Esophagus muscularis mucosa (tissue), 4 donors: ENCODE measurements around the gene HOXC9. TPM values are rescaled to one million over a fixed set of nuclear protein-coding genes. Genes with fewer than 3 reads are reported as not detected.
A peak's percentile ranks its signal among the peaks of the same experiment; 100 is the strongest.

ENCODE experiments used
- DNase-seq: peaks from one replicate; pipeline ENCODE4 v3.0.0-alpha.2; 2017; ENCODE audit errors: extremely low spot score
- H3K27ac ChIP-seq, 4 donors: fragments of 200-600 bp; sonication (generic); replicated peaks in 1 of 4; 1 replicate in 3 of 4; 2 replicates in 1 of 4; pipeline ENCODE4 v1.5.1; 2016 to 2019; ENCODE audit warnings: mild to moderate bottlenecking in 1 of 4
- H3K27me3 ChIP-seq, 4 donors: fragments of 200-600 bp; sonication (generic); one replicate each; pipeline versions ENCODE4 v1.5.1 to v1.6.0; 2016 to 2019
- H3K36me3 ChIP-seq, 4 donors: fragments of 200-600 bp; sonication (generic); one replicate each; pipeline ENCODE4 v1.5.1; 2016 to 2019
- H3K4me1 ChIP-seq, 4 donors: fragments of 200-600 bp; sonication (generic); one replicate each; pipeline ENCODE4 v1.5.1; 2016 to 2019
- H3K4me3 ChIP-seq, 4 donors: fragments of 200-600 bp; sonication (generic); 1 replicate in 2 of 4; 2 replicates in 2 of 4; pipeline ENCODE4 v1.5.1; 2016 to 2019; ENCODE audit warnings: mild to moderate bottlenecking in 4 of 4, moderate library complexity in 1 of 4
- H3K9me3 ChIP-seq, 4 donors: fragments of 200-600 bp; sonication (generic); 1 replicate in 3 of 4; 2 replicates in 1 of 4; pipeline ENCODE4 v1.5.1; 2016 to 2019
- EP300 ChIP-seq: sonication (generic); formaldehyde crosslinking; IDR thresholded peaks from one replicate; pipeline ENCODE4 v1.6.1; 2017; ENCODE audit warnings: antibody characterized with exemption
- POLR2A ChIP-seq: fragments of 450-650 bp; IDR thresholded peaks from one replicate; pipeline ENCODE4 v1.6.1; 2017; ENCODE audit warnings: antibody characterized with exemption, moderate library complexity, mild to moderate bottlenecking, low read depth
- POLR2AphosphoS5 ChIP-seq, 2 donors: sonication (generic); formaldehyde crosslinking; IDR thresholded peaks; one replicate each; pipeline ENCODE4 v1.6.1; 2017; ENCODE audit warnings: antibody characterized with exemption in 2 of 2
- WGBS: methylation state at CpG from one replicate; pipeline ENCODE4 v1.1.5; 2018; 5-methylcytosine and 5-hydroxymethylcytosine counted together
- intact Hi-C: fragments of 100-400 bp; cut with DNase I; formaldehyde crosslinking; loops from one replicate; pipeline ENCODE4 v1.15.1; 2023
- total RNA-seq, 4 donors: library from RNA; depleted of rRNA; stranded (reverse); fragments of >200 nt; gene quantifications; one replicate each; pipeline versions ENCODE4 v1.1.0 to v1.2.1, GENCODE V29; 2016
- TF ChIP-seq, protein P1 (sequence below), 3 experiments: fragments of 200-600 bp in 2 of 3; fragments of 450-650 bp in 1 of 3; sonication (generic) in 2 of 3; IDR thresholded peaks; one replicate each; pipeline ENCODE4 v1.5.1; 2017 to 2019; ENCODE audit warnings: antibody characterized with exemption in 3 of 3, mild to moderate bottlenecking in 2 of 3, moderate library complexity in 1 of 3

HOXC9 gene
- total RNA-seq, 4 donors from 2014 or later, result not detected

DNA sequence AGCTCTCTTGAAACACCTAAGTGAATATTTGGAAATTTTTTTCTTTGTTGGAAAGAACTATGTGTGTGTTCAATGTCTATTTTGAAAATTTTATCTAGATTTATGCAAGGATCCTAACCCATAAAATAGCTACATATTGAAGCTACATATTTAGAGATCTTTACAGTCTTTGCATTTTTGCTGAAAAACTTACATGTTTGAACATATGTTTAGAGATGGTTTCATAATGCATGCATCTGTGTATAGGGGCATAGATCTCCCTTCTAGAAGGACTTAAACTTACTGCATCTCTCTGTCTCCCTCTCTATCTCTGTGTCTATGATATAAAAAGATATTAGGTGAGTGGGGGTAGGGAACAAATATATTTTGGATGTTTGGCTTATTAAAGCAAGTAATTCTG lies 45.4 kb downstream of the HOXC9 start:
- Histone ChIP-seq H3K4me1 (peaks cover 4 to 15% (median 10%) of the 10 kb centered on the region in 4 donors), H3K4me3 (no peak overlapping the region), H3K36me3 (no peaks in the 10 kb centered on the region), H3K27me3 (peaks cover 0 to 38% (median 2%) of the 10 kb centered on the region in 4 donors), H3K27ac (no peak overlapping the region), H3K9me3 (no peaks in the 10 kb centered on the region)
- no peak for TF ChIP-seq POLR2A
- TF ChIP-seq EP300, result no peak
- TF ChIP-seq, protein P1, sequence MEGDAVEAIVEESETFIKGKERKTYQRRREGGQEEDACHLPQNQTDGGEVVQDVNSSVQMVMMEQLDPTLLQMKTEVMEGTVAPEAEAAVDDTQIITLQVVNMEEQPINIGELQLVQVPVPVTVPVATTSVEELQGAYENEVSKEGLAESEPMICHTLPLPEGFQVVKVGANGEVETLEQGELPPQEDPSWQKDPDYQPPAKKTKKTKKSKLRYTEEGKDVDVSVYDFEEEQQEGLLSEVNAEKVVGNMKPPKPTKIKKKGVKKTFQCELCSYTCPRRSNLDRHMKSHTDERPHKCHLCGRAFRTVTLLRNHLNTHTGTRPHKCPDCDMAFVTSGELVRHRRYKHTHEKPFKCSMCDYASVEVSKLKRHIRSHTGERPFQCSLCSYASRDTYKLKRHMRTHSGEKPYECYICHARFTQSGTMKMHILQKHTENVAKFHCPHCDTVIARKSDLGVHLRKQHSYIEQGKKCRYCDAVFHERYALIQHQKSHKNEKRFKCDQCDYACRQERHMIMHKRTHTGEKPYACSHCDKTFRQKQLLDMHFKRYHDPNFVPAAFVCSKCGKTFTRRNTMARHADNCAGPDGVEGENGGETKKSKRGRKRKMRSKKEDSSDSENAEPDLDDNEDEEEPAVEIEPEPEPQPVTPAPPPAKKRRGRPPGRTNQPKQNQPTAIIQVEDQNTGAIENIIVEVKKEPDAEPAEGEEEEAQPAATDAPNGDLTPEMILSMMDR (IDR thresholded peaks at IDR 0.05), result no peak
- no peak for TF ChIP-seq POLR2AphosphoS5 (IDR thresholded peaks at IDR 0.05)
- intact Hi-C loops, result no loop called here
- DNase-seq, result no peak

DNA sequence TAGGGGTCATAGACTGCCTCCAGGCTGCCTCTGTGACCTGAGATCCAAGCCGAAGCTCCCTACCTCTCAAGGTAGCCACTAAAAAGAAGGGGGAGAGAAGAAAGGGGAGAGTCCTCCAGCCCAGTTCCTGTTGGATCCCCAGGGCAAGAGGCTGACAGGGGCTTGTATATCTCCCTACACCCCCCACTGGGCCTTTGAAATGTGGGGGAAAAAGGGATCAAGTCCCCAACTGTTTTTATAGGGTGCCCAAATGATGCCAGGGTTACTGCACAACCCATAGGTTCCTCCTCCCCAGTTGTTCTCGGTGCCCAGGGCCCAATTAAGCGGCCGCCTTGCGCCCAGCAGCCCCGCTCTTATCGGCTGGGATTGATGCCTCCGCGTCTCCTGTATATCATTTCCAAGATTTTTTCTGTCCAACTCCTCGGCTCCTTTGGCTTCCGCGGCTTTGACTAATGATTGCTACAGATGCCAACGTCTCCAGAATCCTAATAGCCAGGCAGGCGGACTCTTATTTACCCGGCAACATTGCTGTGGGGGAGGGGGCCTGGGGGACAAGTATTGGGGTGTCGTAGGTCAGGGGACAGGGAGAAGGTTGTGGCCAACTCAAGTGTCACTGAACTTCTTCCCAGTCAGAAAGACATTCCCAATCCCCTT lies 46.0 kb downstream of the HOXC9 start:
- Histone ChIP-seq H3K27ac (no peak overlapping the region), H3K27me3 (peaks cover 0 to 44% (median 2%) of the 10 kb centered on the region in 4 donors), H3K9me3 (no peaks in the 10 kb centered on the region), H3K4me1 (peaks cover 4 to 21% (median 11%) of the 10 kb centered on the region in 4 donors), H3K4me3 (no peak overlapping the region), H3K36me3 (no peaks in the 10 kb centered on the region)
- intact Hi-C loops, result no loop called here
- DNase-seq, result no peak
- WGBS, result 67% methylated on average over 16 of the region's 16 CpGs
- TF ChIP-seq EP300 (no peak), POLR2A (no peak), POLR2AphosphoS5 (IDR thresholded peaks at IDR 0.05) (no peak)
- TF ChIP-seq, protein P1 (IDR thresholded peaks at IDR 0.05), result no peak

DNA sequence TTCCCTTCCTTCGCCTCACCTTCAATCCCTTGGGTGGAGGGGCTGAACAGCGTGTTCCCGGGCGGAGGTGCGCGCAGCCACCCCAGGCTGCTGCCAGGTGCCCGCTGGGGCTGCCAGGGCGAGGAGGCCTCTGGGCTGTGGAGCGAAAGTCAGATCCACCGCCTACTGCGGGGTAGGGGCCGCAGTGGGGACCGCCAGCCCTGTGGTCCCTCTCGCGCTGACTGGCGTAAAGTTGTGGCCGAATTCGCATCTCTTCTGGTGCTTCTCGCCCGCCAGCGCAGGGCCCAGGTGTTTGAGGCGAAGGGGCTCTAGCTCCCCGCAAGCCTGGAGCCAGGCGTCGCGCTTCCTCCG lies 46.8 kb downstream of the HOXC9 start:
- Histone ChIP-seq H3K4me3 (peak overlapping the region; percentile 22 to 38 (median 30)), H3K36me3 (no peaks in the 10 kb centered on the region), H3K27ac (no peak overlapping the region), H3K9me3 (no peaks in the 10 kb centered on the region), H3K27me3 (peaks cover 0 to 51% (median 2%) of the 10 kb centered on the region in 4 donors), H3K4me1 (peaks cover 4 to 25% (median 19%) of the 10 kb centered on the region in 4 donors)
- TF ChIP-seq, protein P1 (IDR thresholded peaks at IDR 0.05), result no peak
- no peak for TF ChIP-seq POLR2A
- no peak for TF ChIP-seq EP300
- TF ChIP-seq POLR2AphosphoS5 (IDR thresholded peaks at IDR 0.05), result no peak
- DNase-seq, result no peak
- WGBS, result 63% methylated on average over 12 of the region's 27 CpGs
- intact Hi-C loops, result no loop called here

DNA sequence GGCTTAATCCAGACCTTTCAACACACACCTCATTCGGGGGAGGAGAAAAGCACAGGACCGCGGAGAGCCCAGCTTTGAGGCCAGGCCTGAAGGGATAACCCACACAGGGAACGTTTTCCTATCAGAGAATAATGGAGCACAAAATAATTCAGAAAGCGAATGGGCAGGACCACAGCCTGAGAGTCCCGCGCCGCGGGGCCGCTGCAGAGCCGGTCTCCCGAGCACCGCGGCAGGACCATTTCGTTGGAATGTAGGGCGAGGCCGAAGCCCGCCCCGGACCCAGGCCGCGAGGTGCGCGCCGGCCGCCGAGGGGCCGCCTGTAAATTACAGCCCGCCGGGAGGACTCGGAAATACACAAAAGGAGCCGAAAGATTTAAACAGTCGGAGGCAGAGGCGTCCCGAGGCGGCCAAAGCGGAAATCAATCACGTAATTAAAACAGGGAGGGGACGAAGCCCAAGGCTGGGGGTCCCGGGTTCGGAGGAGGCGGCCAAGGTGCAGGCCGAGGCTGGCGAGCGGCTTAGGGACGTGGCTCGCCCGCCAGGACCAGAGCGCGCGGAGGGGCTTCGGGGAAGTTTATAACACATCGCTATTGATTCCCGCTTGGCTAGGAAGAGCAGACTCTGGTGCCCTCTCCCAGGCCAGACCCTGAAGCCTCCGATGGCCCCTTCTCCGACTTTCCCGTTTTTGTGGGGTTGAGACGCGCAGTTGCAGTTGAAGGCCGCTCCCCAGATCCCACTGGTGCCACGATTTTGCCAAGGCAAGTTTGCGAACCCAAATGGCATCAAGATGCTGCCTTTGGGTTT lies 47.4 kb downstream of the HOXC9 start:
- Histone ChIP-seq H3K36me3 (no peaks in the 10 kb centered on the region), H3K9me3 (no peaks in the 10 kb centered on the region), H3K4me1 (peaks cover 5 to 25% (median 24%) of the 10 kb centered on the region in 4 donors), H3K27me3 (peaks cover 0 to 51% (median 2%) of the 10 kb centered on the region in 4 donors), H3K27ac (no peak overlapping the region), H3K4me3 (peak overlapping the region; percentile 22 to 38 (median 30))
- TF ChIP-seq POLR2A, result no peak
- no peak for TF ChIP-seq EP300
- TF ChIP-seq, protein P1 (IDR thresholded peaks at IDR 0.05), result no peak
- TF ChIP-seq POLR2AphosphoS5 (IDR thresholded peaks at IDR 0.05), result no peak
- intact Hi-C loops, result no loop called here
- 41% methylated on average over 49 of the region's 61 CpGs for WGBS
- DNase-seq, result no peak
